Measurements from ENCODE around the gene BCAS3.

BCAS3 gene

DNA sequence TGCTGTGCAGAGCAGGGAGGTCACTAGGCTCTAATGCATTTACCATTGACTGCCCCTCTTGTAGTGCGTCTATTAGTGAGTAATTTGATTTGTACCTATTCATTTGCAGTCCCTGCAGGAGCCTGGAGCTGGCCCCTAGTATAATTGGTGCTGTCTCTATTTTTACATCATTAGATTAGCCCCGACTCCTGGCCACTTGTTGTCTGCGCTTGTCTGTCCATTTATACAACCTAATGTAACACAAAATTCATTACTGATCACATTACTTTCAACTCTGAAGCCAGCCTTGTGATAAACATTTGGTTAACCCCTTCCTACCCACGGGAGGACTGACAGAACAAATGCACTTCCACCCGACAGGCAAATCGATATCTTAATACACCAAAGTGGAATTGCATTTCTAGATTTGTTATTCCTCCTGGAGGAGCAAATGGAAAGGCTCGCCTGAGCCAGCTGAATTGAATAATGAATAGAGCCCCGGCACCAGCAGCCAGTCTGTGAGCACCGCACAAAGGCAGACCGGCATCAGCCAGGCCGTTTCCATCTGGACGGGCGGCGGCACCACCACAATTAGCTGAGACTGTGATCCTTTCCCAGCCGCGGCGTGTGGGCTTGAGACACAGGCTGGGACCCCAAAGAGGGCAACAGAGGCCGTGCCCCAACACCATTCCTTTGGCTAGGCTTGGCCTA is 703.3 kb downstream of the BCAS3 start:
- H3K4me3 ChIP-seq (ENCODE audit: low read depth, low read length): no peak overlapping the region
- no peak for TF ChIP-seq CTCF (IDR thresholded peaks at IDR 0.05; ENCODE audit: low read depth, low read length, missing control alignments)
- in situ Hi-C loops (cut with HindIII; ENCODE audit: low sequenced_read_pairs): no loop called here
- no peak for DNase-seq (ENCODE audit: low read depth)

GRCh38 chr17:61381537-61381936 is 703.9 kb downstream of the BCAS3 start:
- H3K4me3 ChIP-seq (ENCODE audit: low read depth, low read length): no peak overlapping the region
- no peak for TF ChIP-seq CTCF (IDR thresholded peaks at IDR 0.05; ENCODE audit: low read depth, low read length, missing control alignments)
- in situ Hi-C loops (cut with HindIII; ENCODE audit: low sequenced_read_pairs): no loop called here
- DNase-seq (ENCODE audit: low read depth): no peak

DNA sequence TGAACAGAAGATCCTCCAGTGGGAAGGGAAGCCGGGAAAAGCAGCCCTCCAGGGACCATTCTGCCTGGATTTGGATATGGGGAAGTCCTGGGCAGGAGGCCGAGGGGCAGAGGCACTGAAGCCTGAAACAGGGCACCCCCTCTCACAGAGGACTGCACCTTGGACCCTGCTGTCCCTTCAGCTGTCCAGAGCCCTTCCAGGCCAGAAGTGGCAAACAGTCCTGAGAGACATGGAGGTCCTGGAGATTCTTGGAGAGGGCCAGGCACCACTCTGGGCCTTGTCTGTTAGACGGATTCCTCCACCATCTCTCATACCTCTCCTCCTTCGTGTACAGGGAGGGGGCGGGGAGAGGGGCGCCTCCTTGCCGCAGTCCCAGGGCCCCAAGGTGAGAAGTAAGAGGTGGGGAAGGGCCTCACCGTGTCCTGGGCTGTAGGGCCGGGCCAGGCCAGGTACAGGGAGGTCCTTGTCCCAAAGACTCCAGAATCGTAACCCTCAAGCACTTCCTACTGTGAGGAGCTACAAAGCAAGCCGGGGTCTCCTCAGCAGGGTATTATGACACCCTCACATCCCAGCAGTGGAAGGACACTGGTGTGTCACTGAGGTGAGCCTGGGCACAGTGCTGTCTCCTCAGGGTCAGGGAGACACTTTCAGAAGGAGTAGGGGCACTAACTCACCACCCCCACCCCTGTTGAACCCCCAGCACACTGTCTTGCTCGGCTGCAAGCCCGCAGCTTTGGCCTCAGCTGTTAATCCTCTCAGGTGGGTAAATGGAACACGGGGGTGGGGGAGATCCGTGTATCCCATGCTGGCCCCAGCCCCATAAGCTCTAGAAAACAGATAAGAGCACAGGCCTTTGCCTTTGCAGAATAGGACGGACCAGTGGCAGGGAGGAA is 705.4 kb downstream of the BCAS3 start:
- TF ChIP-seq CTCF (IDR thresholded peaks at IDR 0.05; ENCODE audit: low read depth, low read length, missing control alignments): no peak
- no peak for DNase-seq (ENCODE audit: low read depth)
- no peak overlapping the region for H3K4me3 ChIP-seq (ENCODE audit: low read depth, low read length)
- in situ Hi-C loops (cut with HindIII; ENCODE audit: low sequenced_read_pairs): no loop called here

DNA sequence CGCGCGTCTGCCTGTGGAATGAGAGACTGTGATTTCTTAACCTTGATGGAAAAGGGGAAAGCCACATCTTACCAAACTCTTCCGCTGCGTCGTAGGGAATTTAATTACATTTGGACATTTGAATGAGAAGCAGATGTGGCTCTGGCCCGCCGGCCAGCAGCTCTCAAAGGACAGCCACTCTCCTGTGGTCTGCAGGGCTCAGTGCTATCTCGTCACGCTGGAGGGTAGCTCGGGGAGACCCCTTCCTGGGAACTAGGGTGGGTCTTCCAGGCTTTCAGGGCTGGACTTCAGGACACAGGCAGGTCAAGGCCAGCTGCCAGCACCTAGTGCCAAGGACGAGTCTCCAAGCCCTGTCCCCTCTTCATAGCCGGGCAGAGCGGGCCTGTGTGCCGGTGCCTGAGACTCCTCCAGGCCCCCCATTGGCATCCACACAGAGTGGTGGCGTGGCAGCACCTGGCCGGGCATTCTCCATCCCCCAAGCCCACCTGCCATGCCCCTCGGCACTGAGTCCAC is 706.1 kb downstream of the BCAS3 start:
- no peak for TF ChIP-seq CTCF (IDR thresholded peaks at IDR 0.05; ENCODE audit: low read depth, low read length, missing control alignments)
- in situ Hi-C loops (cut with HindIII; ENCODE audit: low sequenced_read_pairs): no loop called here
- no peak for DNase-seq (ENCODE audit: low read depth)
- no peak overlapping the region for H3K4me3 ChIP-seq (ENCODE audit: low read depth, low read length)

DNA sequence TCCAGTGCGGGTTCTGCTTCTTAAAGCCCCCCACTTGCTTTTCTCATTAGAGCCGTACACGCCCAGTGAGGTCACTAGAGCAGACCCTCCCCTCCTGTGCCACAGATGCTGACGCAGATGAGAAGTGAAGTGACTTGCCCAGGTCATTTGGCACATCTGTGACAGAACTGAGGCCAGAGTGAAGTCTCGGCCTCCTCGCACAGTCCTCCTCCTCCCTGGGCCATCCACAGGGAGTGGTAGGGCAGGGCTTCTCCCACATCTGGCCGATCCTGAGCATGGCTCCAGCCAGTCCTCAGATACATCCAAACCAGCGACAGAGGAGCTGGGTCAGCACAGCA is 706.7 kb downstream of the BCAS3 start:
- no peak for TF ChIP-seq CTCF (IDR thresholded peaks at IDR 0.05; ENCODE audit: low read depth, low read length, missing control alignments)
- no peak overlapping the region for H3K4me3 ChIP-seq (ENCODE audit: low read depth, low read length)
- in situ Hi-C loops (cut with HindIII; ENCODE audit: low sequenced_read_pairs): no loop called here

DNA sequence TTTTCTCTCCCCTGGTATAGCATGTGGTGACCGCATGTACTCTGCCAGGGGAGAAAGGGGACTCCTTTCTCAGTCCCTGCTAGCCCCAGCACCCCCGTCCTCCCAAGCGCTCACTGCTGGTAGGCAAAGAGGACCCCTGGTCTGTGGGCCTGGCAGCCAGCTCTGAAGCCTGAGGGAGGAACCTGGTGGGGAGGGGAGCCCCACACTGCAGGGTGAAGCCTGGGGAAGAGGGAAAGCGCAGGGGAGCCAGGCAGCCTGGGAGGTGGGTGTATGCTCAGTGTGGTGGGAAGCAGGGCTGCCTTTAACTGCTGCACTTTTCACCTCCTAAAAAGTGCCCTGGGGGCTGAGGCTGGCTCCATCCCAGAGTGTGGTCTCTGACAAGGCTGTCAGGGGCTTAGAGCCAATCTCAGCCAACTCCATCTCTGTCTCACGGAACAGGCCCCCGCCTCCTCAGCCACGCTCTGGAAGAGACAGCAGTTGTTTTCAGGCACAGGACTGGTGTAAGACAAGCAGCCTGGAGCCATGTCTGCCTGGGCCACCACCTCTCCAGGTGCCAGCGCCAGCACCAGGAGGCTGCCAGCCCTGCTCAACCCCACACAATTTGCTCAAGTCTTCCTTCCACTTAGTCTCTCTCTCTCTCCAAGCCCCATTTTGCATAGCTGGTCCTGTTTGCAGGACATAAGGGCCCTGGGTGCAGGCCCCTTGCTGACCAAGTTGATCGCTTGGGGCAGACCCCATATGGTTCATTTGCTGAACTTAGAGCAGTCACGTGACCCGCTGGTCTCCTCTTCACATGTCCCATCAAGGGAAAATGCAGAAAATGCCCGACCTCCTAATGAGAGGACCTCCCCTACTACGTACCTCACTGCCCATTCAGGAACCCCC is 707.3 kb downstream of the BCAS3 start:
- H3K4me3 ChIP-seq (ENCODE audit: low read depth, low read length): no peak overlapping the region
- no peak for TF ChIP-seq CTCF (IDR thresholded peaks at IDR 0.05; ENCODE audit: low read depth, low read length, missing control alignments)
- DNase-seq (ENCODE audit: low read depth): no peak
- in situ Hi-C loops (cut with HindIII; ENCODE audit: low sequenced_read_pairs): no loop called here

More for the DNA sequence above, 706.7 kb downstream of the BCAS3 start:
- DNase-seq (ENCODE audit: low read depth): no peak

Data from astrocyte of the cerebellum (primary cell).